Myocyte (in vitro differentiated cells): ENCODE measurements around the gene CDC42BPA. TPM values are rescaled to one million over a fixed set of nuclear protein-coding genes. Genes with fewer than 3 reads are reported as not detected.

Experiments
- DNase-seq: peaks from one replicate; pipeline ENCODE4 v3.0.0-alpha.2; 2012; ENCODE audit warnings: low read depth
- total RNA-seq: library from RNA; depleted of rRNA; stranded (reverse); fragments of >200 nt; gene quantifications from 2 replicates; pipeline ENCODE4 v1.2.3, GENCODE V29; 2014

Gene CDC42BPA
- total RNA-seq, 1 donor from 2014 or later: 54.3 TPM

- DNase-seq: peak; percentile 13
Observed at GRCh38 chr1:227215863-227216510, 102.3 kb downstream of the CDC42BPA start.

- DNase-seq: no peak
Observed at GRCh38 chr1:227214207-227214606, 104.1 kb downstream of the CDC42BPA start.

- no peak for DNase-seq
Observed at GRCh38 chr1:227213426-227213825, 104.9 kb downstream of the CDC42BPA start.

- no peak for DNase-seq
Observed at GRCh38 chr1:227212164-227212563, 106.1 kb downstream of the CDC42BPA start.

- DNase-seq: no peak
Observed at GRCh38 chr1:227210604-227211003, 107.7 kb downstream of the CDC42BPA start.

GRCh38 chr1:227197064-227197463 lies 121.2 kb downstream of the CDC42BPA start:
- no peak for DNase-seq

GRCh38 chr1:227192163-227192562 lies 126.1 kb downstream of the CDC42BPA start:
- peak; percentile 91 for DNase-seq

GRCh38 chr1:227191607-227192006 lies 126.7 kb downstream of the CDC42BPA start:
- no peak for DNase-seq

- DNase-seq: no peak
Observed at GRCh38 chr1:227190321-227190720, 128.0 kb downstream of the CDC42BPA start.

GRCh38 chr1:227185291-227185690 lies 133.0 kb downstream of the CDC42BPA start:
- DNase-seq: no peak

- DNase-seq: no peak
Observed at GRCh38 chr1:227182012-227182411, 136.3 kb downstream of the CDC42BPA start.

- no peak for DNase-seq
Observed at GRCh38 chr1:227175611-227176010, 142.7 kb downstream of the CDC42BPA start.

- peak; percentile 24 for DNase-seq
Observed at GRCh38 chr1:227174164-227174563, 144.1 kb downstream of the CDC42BPA start.

- peak; percentile 32 for DNase-seq
Observed at GRCh38 chr1:227170361-227171166, 147.7 kb downstream of the CDC42BPA start.

- no peak for DNase-seq
Observed at GRCh38 chr1:227169343-227169742, 148.9 kb downstream of the CDC42BPA start.

GRCh38 chr1:227167276-227168101 lies 150.8 kb downstream of the CDC42BPA start:
- no peak for DNase-seq

GRCh38 chr1:227166559-227166958 lies 151.7 kb downstream of the CDC42BPA start:
- no peak for DNase-seq

GRCh38 chr1:227161470-227161869 lies 156.8 kb downstream of the CDC42BPA start:
- DNase-seq: no peak

- DNase-seq: no peak
Observed at GRCh38 chr1:227156520-227156919, 161.8 kb downstream of the CDC42BPA start.

- DNase-seq: no peak
Observed at GRCh38 chr1:227155688-227156087, 162.6 kb downstream of the CDC42BPA start.

GRCh38 chr1:227155004-227155403 lies 163.3 kb downstream of the CDC42BPA start:
- DNase-seq: no peak

GRCh38 chr1:227152525-227152924 lies 165.8 kb downstream of the CDC42BPA start:
- DNase-seq: no peak
